Tibial nerve (tissue), 4 donors: Measurements from ENCODE around the gene EVPL.

ENCODE experiments used
- CTCF ChIP-seq, 5 experiments: fragments of 200-600 bp in 3 of 5; fragments of 450-650 bp in 2 of 5; sonication (generic) in 3 of 5; IDR thresholded peaks; one replicate each; pipeline ENCODE4 v1.5.1; 2016 to 2019; ENCODE audit warnings: antibody characterized with exemption in 5 of 5, mild to moderate bottlenecking in 3 of 5, moderate library complexity in 2 of 5
- EP300 ChIP-seq, 2 donors: sonication (generic); formaldehyde crosslinking; IDR thresholded peaks; one replicate each; pipeline ENCODE4 v1.6.1; 2017; ENCODE audit warnings: antibody characterized with exemption in 2 of 2, mild to moderate bottlenecking in 1 of 2
- POLR2A ChIP-seq, 2 donors: fragments of 450-650 bp; IDR thresholded peaks; one replicate each; pipeline ENCODE4 v1.6.1; 2017; ENCODE audit warnings: antibody characterized with exemption in 2 of 2, mild to moderate bottlenecking in 2 of 2, moderate library complexity in 2 of 2

GRCh38 chr17:76063875-76064546, 36.9 kb upstream of the EVPL start:
- no peak for TF ChIP-seq CTCF (IDR thresholded peaks at IDR 0.05)
- TF ChIP-seq POLR2A (IDR thresholded peaks at IDR 0.05) = no peak
- no peak for TF ChIP-seq EP300 (IDR thresholded peaks at IDR 0.05)
